Activated CD8-positive, alpha-beta T cell treated with anti-CD3 and anti-CD28 coated beads, Interleukin-2, amount 10 ng/mL, durations not matched to agents 7 days and 5 days (primary cell): Measurements from ENCODE around the gene DLK2. TPM values are rescaled to one million over a fixed set of nuclear protein-coding genes. Genes with fewer than 3 reads are reported as not detected.
"Not testable (repeated sequence)": the region's sequence is repeated elsewhere in the genome, so short reads cannot be mapped to it uniquely, and the experiment has no call there.

Source experiments
- ATAC-seq: fragments of 150-1000 bp; cut with Tn5 transposase; one replicate; pipeline ENCODE4 v1.10.0; 2021; ENCODE audit warnings: moderate library complexity
- CTCF ChIA-PET: fragments of 350-600 bp; sonication (Branson Sonifier 250); formaldehyde crosslinking; loops from one replicate; lab custom pipeline; 2021; ENCODE audit warnings: antibody characterized with exemption; lab: Charles Lee
- POLR2A ChIA-PET: fragments of 350-600 bp; sonication (Branson Sonifier 250); formaldehyde crosslinking; loops from one replicate; lab custom pipeline; 2021; ENCODE audit warnings: antibody characterized with exemption; lab: Charles Lee
- DNase-seq: peaks from one replicate; pipeline ENCODE4 v3.0.0-alpha.2; 2020
- H3K27ac Mint-ChIP-seq: one replicate; pipeline ENCODE4 v1.8.0; 2021; ENCODE audit warnings: mild to moderate bottlenecking, mixed read lengths
- H3K27me3 Mint-ChIP-seq: one replicate; pipeline ENCODE4 v1.8.0; 2021; ENCODE audit warnings: low read depth, mixed read lengths
- H3K36me3 Mint-ChIP-seq: one replicate; pipeline ENCODE4 v1.8.0; 2021; ENCODE audit warnings: low read depth, mixed read lengths
- H3K4me1 Mint-ChIP-seq: one replicate; pipeline ENCODE4 v1.8.0; 2021; ENCODE audit warnings: low read depth, mixed read lengths
- H3K4me3 Mint-ChIP-seq: one replicate; pipeline ENCODE4 v1.8.0; 2021; ENCODE audit warnings: mild to moderate bottlenecking, mixed read lengths
- H3K9me3 Mint-ChIP-seq: one replicate; pipeline ENCODE4 v1.8.0; 2022; ENCODE audit warnings: mixed read lengths; ENCODE audit not compliant: insufficient read depth
- total RNA-seq, 2 experiments: library from RNA; stranded (reverse); gene quantifications; one replicate each; pipeline ENCODE4 v1.2.3, GENCODE V29; 2021

DLK2 gene
- total RNA-seq, 2 experiments from 2014 or later, result not detected

DNA sequence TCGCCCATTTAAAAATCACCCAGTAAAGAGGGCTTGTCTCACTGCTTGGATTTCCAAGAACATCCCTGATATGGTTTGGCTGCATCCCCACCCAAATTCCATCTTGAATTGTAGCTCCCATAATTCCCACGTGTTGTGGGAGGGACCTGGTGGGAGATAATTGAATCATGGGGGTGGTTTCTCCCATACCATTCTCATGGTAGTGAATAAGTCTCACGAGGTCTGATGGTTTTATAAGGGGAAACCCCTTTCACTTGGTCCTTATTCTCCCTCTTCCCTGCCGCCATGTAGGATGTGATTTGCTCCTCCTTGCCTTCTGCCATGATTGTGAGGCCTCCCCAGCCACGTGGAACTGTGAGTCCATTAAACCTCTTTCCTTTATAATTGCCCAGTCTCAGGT, 11.9 kb upstream of the DLK2 start:
- peaks cover 34% of the 10 kb centered on the region for H3K27me3 Mint-ChIP-seq
- H3K4me3 Mint-ChIP-seq, H3K27ac Mint-ChIP-seq, ATAC-seq, H3K9me3 Mint-ChIP-seq, H3K36me3 Mint-ChIP-seq, H3K4me1 Mint-ChIP-seq, DNase-seq, POLR2A ChIA-PET: not testable (repeated sequence)
- CTCF ChIA-PET, result interaction anchor here (1.8 kb wide), 1 partner anchor 10 kb away, joined by 4 read pairs; the partner anchor contains the start of gene TJAP1

- no peak overlapping the region for H3K27ac Mint-ChIP-seq
- H3K9me3 Mint-ChIP-seq, result no peaks in the 10 kb centered on the region
- no peaks in the 10 kb centered on the region for H3K36me3 Mint-ChIP-seq
- H3K27me3 Mint-ChIP-seq, result peaks cover 37% of the 10 kb centered on the region
- ChIA-PET POLR2A (no interaction called here), CTCF (interaction anchor here (0.9 kb wide), 1 partner anchor 12 kb away, joined by 3 read pairs; no protein-coding TSS in a partner anchor)
- ATAC-seq, result no peak
- no peaks in the 10 kb centered on the region for H3K4me1 Mint-ChIP-seq
- no peak overlapping the region for H3K4me3 Mint-ChIP-seq
- DNase-seq, result no peak
These were observed 10.6 kb upstream of the DLK2 start for GRCh38 chr6:43465948-43466347.

- no peak overlapping the region for H3K27ac Mint-ChIP-seq
- no peaks in the 10 kb centered on the region for H3K4me1 Mint-ChIP-seq
- no peak overlapping the region for H3K4me3 Mint-ChIP-seq
- H3K36me3 Mint-ChIP-seq, result no peaks in the 10 kb centered on the region
- CTCF ChIA-PET, result interaction anchor here (1.2 kb wide), 1 partner anchor 42 kb away, joined by 3 read pairs; no protein-coding TSS in a partner anchor
- no peaks in the 10 kb centered on the region for H3K9me3 Mint-ChIP-seq
- ATAC-seq (no peak), DNase-seq (no peak)
- peaks cover 44% of the 10 kb centered on the region for H3K27me3 Mint-ChIP-seq
- POLR2A ChIA-PET, result interaction anchor here (1.0 kb wide), 1 partner anchor 53 kb away, joined by 5 read pairs; no protein-coding TSS in a partner anchor
These were observed 9.0 kb upstream of the DLK2 start for GRCh38 chr6:43464337-43464736.

- ChIA-PET POLR2A (interaction anchor here (0.7 kb wide), 1 partner anchor 57 kb away, joined by 3 read pairs; no protein-coding TSS in a partner anchor), CTCF (interaction anchor here (1.2 kb wide), 1 partner anchor 45 kb away, joined by 3 read pairs; no protein-coding TSS in a partner anchor)
- ATAC-seq (no peak), DNase-seq (no peak)
- Mint-ChIP-seq H3K36me3 (no peaks in the 10 kb centered on the region), H3K4me3 (no peak overlapping the region), H3K9me3 (no peaks in the 10 kb centered on the region), H3K27ac (no peak overlapping the region), H3K4me1 (no peaks in the 10 kb centered on the region), H3K27me3 (peaks cover 38% of the 10 kb centered on the region)
These were observed 6.6 kb upstream of the DLK2 start for GRCh38 chr6:43461936-43462335.

DNA sequence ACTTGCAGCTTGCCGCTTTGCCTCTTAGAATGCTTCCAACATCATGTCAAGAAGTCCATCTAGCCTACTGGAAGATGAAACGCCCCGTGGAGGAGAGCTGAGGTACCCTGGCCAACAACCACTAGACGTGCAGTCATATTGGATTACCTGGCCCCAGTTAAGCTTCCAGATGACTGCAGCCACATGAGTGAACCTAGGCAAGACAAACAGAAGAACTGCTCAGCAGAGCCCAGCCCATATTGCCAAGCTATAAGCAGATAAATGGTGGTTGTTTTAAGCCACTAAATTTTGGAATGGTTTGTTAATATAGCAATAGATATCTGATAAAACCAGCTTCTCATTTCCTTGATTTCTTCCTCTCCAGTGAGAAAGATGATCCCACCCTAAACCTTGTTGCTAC, 4.7 kb upstream of the DLK2 start:
- no peak for DNase-seq
- Mint-ChIP-seq H3K27me3 (peaks cover 41% of the 10 kb centered on the region), H3K4me1 (peaks cover 10% of the 10 kb centered on the region), H3K4me3 (no peak overlapping the region), H3K9me3 (no peaks in the 10 kb centered on the region), H3K27ac (no peak overlapping the region), H3K36me3 (no peaks in the 10 kb centered on the region)
- POLR2A ChIA-PET, result interaction anchor here (0.6 kb wide), 1 partner anchor 467 kb away, joined by 3 read pairs; no protein-coding TSS in a partner anchor
- no peak for ATAC-seq
- CTCF ChIA-PET, result interaction anchor here (1.2 kb wide), 1 partner anchor 448 kb away, joined by 3 read pairs; no protein-coding TSS in a partner anchor

DNA sequence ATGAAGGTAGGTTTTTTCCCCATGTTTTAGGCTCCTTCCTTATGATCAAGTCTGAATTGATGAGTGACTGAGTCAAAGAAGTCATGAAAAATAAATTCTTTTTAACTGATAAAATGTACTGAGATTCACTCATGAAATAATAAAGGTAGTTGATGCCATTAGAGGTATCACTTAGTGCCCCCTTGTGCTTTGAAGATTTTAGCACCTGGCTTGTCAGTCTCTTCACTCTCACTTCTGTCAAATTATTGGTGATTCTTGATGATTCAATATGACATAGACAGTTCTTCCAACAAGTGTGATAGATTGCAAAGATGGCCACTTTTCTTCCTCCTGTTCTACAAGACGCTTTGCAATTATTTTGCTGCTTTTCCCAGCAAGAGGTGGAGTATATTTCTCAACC, 4.2 kb upstream of the DLK2 start:
- CTCF ChIA-PET, result interaction anchor here (1.2 kb wide), 1 partner anchor 447 kb away, joined by 3 read pairs; no protein-coding TSS in a partner anchor
- POLR2A ChIA-PET, result no interaction called here
- peaks cover 13% of the 10 kb centered on the region for H3K4me1 Mint-ChIP-seq
- H3K36me3 Mint-ChIP-seq, result no peaks in the 10 kb centered on the region
- DNase-seq (no peak), ATAC-seq (no peak)
- H3K4me3 Mint-ChIP-seq, result no peak overlapping the region
- no peaks in the 10 kb centered on the region for H3K9me3 Mint-ChIP-seq
- H3K27ac Mint-ChIP-seq, result no peak overlapping the region
- H3K27me3 Mint-ChIP-seq, result peaks cover 42% of the 10 kb centered on the region

DNA sequence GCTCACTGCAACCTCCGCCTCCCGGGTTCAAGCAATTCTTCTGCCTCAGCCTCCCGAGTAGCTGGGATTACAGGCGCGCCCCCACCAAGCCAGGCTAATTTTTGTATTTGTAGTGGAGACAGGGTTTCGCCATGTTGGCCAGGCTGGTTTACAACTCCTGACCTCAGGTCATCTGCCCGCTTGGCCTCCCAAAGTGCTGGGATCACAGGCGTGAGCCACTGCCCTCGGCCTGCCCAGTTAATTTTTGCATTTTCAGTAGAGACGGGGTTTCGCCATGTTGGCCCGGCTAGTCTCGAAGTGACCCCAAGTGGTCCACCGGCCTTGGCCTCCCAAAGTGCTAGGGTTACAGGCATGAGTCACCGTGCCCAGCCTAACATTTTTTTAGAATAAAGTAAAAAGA, 2.8 kb upstream of the DLK2 start:
- H3K9me3 Mint-ChIP-seq, CTCF ChIA-PET: not testable (repeated sequence)

GRCh38 chr6:43457643-43458042, 2.3 kb upstream of the DLK2 start:
- CTCF ChIA-PET, result no interaction called here
- Mint-ChIP-seq H3K27me3 (peaks cover 40% of the 10 kb centered on the region), H3K27ac (no peak overlapping the region), H3K9me3 (no peaks in the 10 kb centered on the region), H3K4me1 (peaks cover 18% of the 10 kb centered on the region), H3K4me3 (no peak overlapping the region), H3K36me3 (peaks cover 9% of the 10 kb centered on the region)
- ATAC-seq (no peak), DNase-seq (no peak)
- POLR2A ChIA-PET, result interaction anchor here (0.9 kb wide), 1 partner anchor 49 kb away, joined by 3 read pairs; no protein-coding TSS in a partner anchor

More for the DNA sequence above, 2.8 kb upstream of the DLK2 start:
- H3K27me3 Mint-ChIP-seq, result peaks cover 44% of the 10 kb centered on the region
- not testable (repeated sequence) for ATAC-seq, H3K4me3 Mint-ChIP-seq, H3K36me3 Mint-ChIP-seq, DNase-seq, H3K27ac Mint-ChIP-seq
- POLR2A ChIA-PET, result interaction anchor here (0.9 kb wide), 1 partner anchor 49 kb away, joined by 3 read pairs; no protein-coding TSS in a partner anchor
- peaks cover 18% of the 10 kb centered on the region for H3K4me1 Mint-ChIP-seq

DNA sequence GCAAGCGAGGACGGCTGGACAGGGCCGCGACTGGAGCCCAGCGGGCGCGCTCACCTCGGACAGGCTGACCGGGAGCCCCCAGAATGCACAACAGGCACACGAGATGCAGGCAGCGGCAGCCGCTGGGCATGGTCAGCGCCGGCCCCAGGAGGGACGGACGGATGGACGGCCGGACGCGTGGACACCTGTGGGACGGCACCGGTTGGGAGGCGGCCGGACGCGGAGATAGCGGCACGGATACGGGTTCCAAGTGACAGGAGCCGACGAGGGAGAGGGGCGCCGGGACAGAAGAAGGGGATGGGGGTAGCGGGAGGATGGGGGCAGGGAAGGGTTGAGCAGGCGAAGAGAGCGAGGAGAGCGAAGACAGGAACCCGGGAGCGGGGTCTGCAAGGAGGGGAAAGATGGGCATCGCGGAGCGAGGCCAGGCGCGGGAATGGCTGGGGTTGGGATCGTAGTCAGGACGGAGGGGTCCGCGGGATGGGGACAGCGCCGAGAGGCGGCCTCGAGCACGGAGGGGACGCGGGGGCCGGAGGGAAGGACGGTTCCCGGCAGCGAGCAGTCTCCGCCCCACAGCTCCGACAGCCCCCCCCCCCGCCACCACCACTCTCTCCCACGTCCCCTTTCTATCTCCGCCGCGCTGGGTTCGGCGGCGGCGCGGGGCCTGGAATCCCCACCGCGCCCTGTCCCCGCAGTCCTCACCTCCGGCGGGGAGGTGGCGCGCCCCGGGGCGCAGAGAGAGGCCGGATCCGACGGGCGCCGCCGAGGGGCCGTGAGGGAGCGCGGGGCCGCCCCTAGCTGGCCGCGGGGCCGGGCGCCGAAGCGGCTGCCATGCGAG, 435 bp downstream of the DLK2 start:
- Mint-ChIP-seq H3K27me3 (peaks cover 25% of the 10 kb centered on the region), H3K27ac (no peak overlapping the region), H3K9me3 (no peaks in the 10 kb centered on the region), H3K4me3 (peak overlapping the region; percentile 67), H3K36me3 (peaks cover 17% of the 10 kb centered on the region), H3K4me1 (peaks cover 18% of the 10 kb centered on the region)
- DNase-seq, result no peak
- ATAC-seq, result peak; percentile 67
- ChIA-PET POLR2A (no interaction called here), CTCF (interaction anchor here (0.7 to 2.5 kb wide), 6 partner anchors 22 to 187 kb away, joined by 3 to 14 read pairs (median 3); no protein-coding TSS in a partner anchor)

GRCh38 chr6:43454290-43454695, 1.1 kb downstream of the DLK2 start:
- Mint-ChIP-seq H3K9me3 (no peaks in the 10 kb centered on the region), H3K4me3 (peak overlapping the region; percentile 67), H3K36me3 (peaks cover 19% of the 10 kb centered on the region), H3K27me3 (peaks cover 21% of the 10 kb centered on the region), H3K4me1 (peaks cover 18% of the 10 kb centered on the region), H3K27ac (no peak overlapping the region)
- DNase-seq (peak; percentile 70), ATAC-seq (peak; percentile 13)
- ChIA-PET POLR2A (no interaction called here), CTCF (interaction anchor here (0.6 to 2.3 kb wide), 4 partner anchors 12 to 269 kb away, joined by 3 to 11 read pairs (median 3); no protein-coding TSS in a partner anchor)

- peak overlapping the region; percentile 67 for H3K4me3 Mint-ChIP-seq
- no peaks in the 10 kb centered on the region for H3K9me3 Mint-ChIP-seq
- H3K27ac Mint-ChIP-seq, result no peak overlapping the region
- ChIA-PET POLR2A (no interaction called here), CTCF (interaction anchor here (0.6 to 2.3 kb wide), 4 partner anchors 12 to 269 kb away, joined by 3 to 11 read pairs (median 3); no protein-coding TSS in a partner anchor)
- peaks cover 18% of the 10 kb centered on the region for H3K4me1 Mint-ChIP-seq
- ATAC-seq (no peak), DNase-seq (no peak)
- H3K36me3 Mint-ChIP-seq, result peaks cover 21% of the 10 kb centered on the region
- peaks cover 21% of the 10 kb centered on the region for H3K27me3 Mint-ChIP-seq
These were observed 1.5 kb downstream of the DLK2 start for GRCh38 chr6:43453831-43454230.
